ENCODE data around the gene TENM4.

The TENM4 gene

GRCh38 chr11:79390477-79390876 lies 50.4 kb downstream of the TENM4 start:
- DNase-seq (ENCODE audit: low spot score) = no peak

DNA sequence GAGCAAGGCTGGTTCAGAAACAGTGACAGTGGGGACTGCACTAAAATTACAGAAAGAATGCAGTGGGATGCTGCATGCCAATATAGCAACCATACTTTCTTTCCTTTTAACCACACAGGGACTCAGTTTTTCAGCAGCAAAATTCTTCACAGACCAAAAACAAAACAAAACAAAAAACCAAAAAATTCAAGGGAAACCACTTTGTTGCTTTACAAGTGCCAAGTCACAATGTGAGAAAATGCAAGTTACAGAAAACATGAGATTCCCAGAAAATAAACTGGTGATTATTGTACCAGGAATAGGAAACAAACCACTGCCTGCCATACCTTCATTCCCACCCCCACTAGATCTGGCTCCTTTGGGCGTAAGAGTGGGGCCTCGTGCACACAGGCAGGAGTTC lies 52.6 kb downstream of the TENM4 start:
- DNase-seq (ENCODE audit: low spot score) = no peak

GRCh38 chr11:79383874-79384273 lies 57.0 kb downstream of the TENM4 start:
- no peak for DNase-seq (ENCODE audit: low spot score)

GRCh38 chr11:79382301-79383050 lies 58.4 kb downstream of the TENM4 start:
- no peak for DNase-seq (ENCODE audit: low spot score)

DNA sequence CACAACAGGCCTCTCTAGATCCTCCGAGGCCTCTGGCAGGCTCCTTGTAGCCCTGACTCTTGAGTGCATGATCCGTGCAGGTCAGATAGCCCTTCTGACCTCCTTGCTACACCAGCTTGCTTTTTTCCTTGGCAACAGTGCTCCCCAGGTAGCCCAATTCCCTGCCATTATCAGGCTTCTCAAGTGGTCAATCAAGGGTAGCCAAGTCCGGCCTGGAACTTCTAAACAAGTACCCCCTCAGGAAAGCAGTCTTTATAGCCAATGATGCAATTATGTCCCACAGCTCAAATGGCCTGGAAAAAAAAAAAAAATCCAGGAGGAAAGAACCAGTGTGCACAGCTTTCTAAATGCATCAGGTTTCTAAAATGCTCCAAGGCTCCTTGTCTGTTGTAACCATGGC lies 59.8 kb downstream of the TENM4 start:
- no peak for DNase-seq (ENCODE audit: low spot score)

DNA sequence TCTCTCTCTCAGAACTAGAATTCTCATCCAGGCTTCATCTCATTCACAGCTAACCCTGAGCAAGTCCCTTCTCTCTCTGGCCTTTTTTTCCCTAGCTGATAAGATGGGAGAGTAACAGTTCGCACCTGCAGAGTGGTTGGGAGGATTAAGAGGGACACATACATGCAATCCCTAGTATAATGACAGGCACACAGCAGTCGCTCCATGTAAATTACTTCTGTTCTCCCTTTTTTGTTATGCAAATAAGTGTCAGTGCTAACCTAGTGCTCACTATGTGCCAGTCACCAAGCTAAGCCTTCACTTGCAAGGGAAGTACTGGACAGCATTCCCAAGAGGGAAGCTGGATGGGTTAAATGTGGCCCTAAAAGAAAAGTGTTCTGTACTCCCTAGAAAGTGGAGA lies 63.4 kb downstream of the TENM4 start:
- no peak for DNase-seq (ENCODE audit: low spot score)

GRCh38 chr11:79375818-79376550 lies 64.8 kb downstream of the TENM4 start:
- no peak for DNase-seq (ENCODE audit: low spot score)

DNA sequence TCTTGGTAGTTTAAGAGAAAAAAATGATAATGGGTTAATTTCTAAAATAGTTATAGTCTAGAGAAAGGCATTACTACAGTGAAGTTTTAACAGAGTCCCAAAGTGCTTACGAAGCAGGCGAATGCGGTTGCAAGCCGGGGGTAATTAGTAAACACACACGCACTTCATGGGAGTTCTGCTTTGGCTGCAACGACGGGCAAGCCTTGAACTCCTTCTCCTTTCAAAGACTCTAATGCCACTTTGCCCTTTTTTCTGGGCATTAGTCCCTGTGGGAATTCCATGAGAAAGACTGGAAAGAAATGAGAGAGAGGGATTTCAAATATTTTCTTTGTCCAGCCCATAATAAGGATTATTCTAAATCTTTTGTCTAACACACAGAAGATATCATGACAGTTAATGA lies 66.1 kb downstream of the TENM4 start:
- no peak for DNase-seq (ENCODE audit: low spot score)

GRCh38 chr11:79371724-79372123 lies 69.1 kb downstream of the TENM4 start:
- no peak for DNase-seq (ENCODE audit: low spot score)

- DNase-seq (ENCODE audit: low spot score) = no peak
These were observed 69.7 kb downstream of the TENM4 start for GRCh38 chr11:79371152-79371551.

DNA sequence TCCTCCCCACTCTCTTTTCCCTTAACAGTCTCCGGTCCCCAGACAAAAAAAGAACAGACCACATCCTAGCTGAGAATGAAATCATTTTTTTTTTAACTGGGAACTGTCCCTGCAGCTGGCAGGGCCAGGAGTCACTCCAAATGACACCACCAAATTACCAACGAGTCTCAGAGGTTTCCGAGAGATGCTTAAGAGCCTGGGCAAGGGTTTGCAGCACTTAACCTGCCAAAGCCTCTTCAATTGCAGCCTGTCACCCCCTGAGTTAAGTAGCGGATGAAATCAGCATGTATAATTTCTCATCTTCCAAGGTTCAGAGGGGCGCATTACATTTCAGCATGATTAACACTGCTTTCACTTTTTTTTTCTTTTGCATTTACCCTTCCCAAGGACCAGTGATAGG lies 71.8 kb downstream of the TENM4 start:
- DNase-seq (ENCODE audit: low spot score) = no peak

DNA sequence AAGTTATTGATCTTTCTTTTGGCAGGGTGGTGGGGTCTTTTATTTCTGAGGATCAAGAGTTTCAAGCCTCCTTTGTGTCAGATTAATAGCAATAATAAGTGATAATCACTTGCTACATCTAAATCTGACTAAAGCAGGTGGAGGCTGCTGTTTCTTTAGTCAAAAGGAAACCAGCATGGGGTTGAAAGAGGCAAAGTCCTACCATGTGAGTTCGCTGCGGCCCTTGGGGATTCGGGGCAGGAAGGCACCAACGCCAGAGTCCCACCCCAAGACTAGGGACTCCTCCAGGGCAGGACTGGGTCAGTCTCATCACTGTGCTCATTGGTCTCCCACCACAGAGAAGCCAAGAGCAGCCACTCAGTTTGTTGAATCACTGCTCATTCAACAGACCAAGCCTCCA lies 73.0 kb downstream of the TENM4 start:
- no peak for DNase-seq (ENCODE audit: low spot score)

- no peak for DNase-seq (ENCODE audit: low spot score)
These were observed 74.6 kb downstream of the TENM4 start for GRCh38 chr11:79366218-79366617.

- DNase-seq (ENCODE audit: low spot score) = no peak
These were observed 76.9 kb downstream of the TENM4 start for GRCh38 chr11:79363861-79364378.

DNA sequence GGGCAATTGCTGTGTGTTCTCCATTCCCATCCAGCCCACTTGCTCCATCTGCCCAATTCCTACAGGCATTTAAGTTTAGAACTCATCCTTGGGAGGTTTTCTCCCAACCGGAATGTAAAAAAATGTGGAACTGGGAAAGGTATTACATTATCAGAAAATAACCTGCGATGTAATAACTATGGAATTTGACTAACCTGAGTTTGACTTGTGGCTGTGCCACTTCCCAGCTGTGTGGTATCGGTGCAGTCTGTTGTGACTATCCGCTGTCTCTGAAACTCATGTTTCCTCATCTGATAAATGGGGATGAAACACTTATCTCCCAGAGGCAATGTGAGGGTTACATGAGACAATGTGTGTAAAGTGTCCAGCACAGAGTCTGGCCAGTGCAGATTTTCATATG lies 77.6 kb downstream of the TENM4 start:
- no peak for DNase-seq (ENCODE audit: low spot score)

GRCh38 chr11:79362821-79363220 lies 78.0 kb downstream of the TENM4 start:
- DNase-seq (ENCODE audit: low spot score) = no peak

- DNase-seq (ENCODE audit: low spot score) = no peak
These were observed 78.5 kb downstream of the TENM4 start for GRCh38 chr11:79362206-79362757.

GRCh38 chr11:79358258-79358657 lies 82.6 kb downstream of the TENM4 start:
- no peak for DNase-seq (ENCODE audit: low spot score)

- DNase-seq (ENCODE audit: low spot score) = no peak
These were observed 87.1 kb downstream of the TENM4 start for GRCh38 chr11:79353706-79354105.

GRCh38 chr11:79352349-79352703 lies 88.5 kb downstream of the TENM4 start:
- DNase-seq (ENCODE audit: low spot score) = no peak

- no peak for DNase-seq (ENCODE audit: low spot score)
These were observed 91.7 kb downstream of the TENM4 start for GRCh38 chr11:79348976-79349682.

GRCh38 chr11:79346021-79346420 lies 94.8 kb downstream of the TENM4 start:
- no peak for DNase-seq (ENCODE audit: low spot score)
